Measurements from ENCODE around the gene HSBP1L1. TPM values are rescaled to one million over a fixed set of nuclear protein-coding genes. Genes with fewer than 3 reads are reported as not detected.

HSBP1L1 gene
- total RNA-seq, 2 donors from 2014 or later = 11.2 to 11.8 TPM

- Mint-ChIP-seq H3K27me3 (ENCODE audit: low read depth) (no peaks in the 10 kb centered on the region), H3K9me3 (no peaks in the 10 kb centered on the region), H3K4me3 (peak overlapping the region in 1 of 2 donors; percentile 64), H3K4me1 (ENCODE audit: low read depth) (peaks cover 35% of the 10 kb centered on the region), H3K27ac (no peak overlapping the region), H3K36me3 (ENCODE audit: insufficient read depth in 2 of 2) (peaks cover 4 to 20% of the 10 kb centered on the region in 2 donors)
- DNase-seq (no peak), ATAC-seq (replicated peaks in 1 of 2) (no peak)
These were observed 20.8 kb upstream of the HSBP1L1 start for GRCh38 chr18:79943608-79944125.

DNA sequence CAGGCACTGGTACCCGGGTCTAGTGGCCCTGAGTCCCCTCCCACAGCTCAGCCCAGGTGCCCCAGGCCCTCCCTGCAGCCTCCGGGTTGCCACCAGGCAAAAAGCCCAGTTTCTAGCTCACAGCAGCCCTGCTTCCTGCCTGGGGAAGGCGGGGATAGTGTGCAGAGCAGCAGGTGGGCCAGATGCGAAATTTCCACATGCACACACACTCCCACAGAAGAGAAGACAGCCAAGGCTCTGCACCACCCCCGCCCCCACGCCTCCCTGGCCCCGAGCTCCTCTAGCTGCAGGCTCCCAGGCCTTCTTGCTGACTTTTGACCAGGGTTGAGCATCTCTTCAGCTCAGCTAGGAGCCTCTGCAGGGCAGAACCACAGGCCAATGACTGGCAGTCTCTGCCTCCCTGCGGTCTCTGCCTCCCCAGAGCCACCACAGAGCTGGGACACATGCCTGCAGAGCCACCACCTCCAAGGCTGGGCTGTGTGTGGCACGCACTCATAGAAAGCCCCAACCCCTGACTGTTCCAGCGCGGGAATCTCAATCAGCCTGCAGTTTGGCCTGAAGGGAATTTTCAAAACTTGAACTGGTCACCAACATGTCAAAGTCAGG, 20.2 kb upstream of the HSBP1L1 start:
- peaks cover 41% of the 10 kb centered on the region for H3K4me1 Mint-ChIP-seq (ENCODE audit: low read depth)
- no peaks in the 10 kb centered on the region for H3K9me3 Mint-ChIP-seq
- peaks cover 5 to 16% of the 10 kb centered on the region in 2 donors for H3K36me3 Mint-ChIP-seq (ENCODE audit: insufficient read depth in 2 of 2)
- DNase-seq (peak; percentile 57 to 64), ATAC-seq (replicated peaks in 1 of 2) (peak; percentile 83 to 91)
- H3K4me3 Mint-ChIP-seq = peak overlapping the region; percentile 64 to 68
- H3K27ac Mint-ChIP-seq = peak overlapping the region; percentile 75
- H3K27me3 Mint-ChIP-seq (ENCODE audit: low read depth) = no peaks in the 10 kb centered on the region

DNA sequence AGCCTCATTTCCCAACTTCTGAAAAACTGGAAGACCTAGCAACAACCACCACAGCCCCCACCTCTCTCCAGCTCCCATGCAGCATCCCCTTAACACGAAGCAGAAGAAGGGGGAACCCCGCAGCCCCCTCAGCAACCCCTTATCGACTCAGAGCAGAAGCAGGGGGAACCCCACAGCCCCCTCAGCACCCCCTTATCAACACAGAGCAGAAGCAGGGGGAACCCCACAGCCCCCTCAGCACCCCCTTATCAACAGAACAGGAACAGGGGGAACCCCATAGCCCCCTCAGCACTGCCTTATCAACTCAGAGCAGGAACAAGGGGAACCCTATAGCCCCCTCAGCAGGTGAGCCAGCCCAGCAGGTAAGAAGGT, 19.7 kb upstream of the HSBP1L1 start:
- ATAC-seq (replicated peaks in 1 of 2) = peak; percentile 28 to 43
- Mint-ChIP-seq H3K27ac (peak overlapping the region; percentile 75), H3K4me1 (ENCODE audit: low read depth) (peaks cover 46% of the 10 kb centered on the region), H3K4me3 (peak overlapping the region; percentile 64 to 68), H3K36me3 (ENCODE audit: insufficient read depth in 2 of 2) (peaks cover 4 to 11% of the 10 kb centered on the region in 2 donors), H3K9me3 (no peaks in the 10 kb centered on the region), H3K27me3 (ENCODE audit: low read depth) (no peaks in the 10 kb centered on the region)
- DNase-seq = no peak

DNA sequence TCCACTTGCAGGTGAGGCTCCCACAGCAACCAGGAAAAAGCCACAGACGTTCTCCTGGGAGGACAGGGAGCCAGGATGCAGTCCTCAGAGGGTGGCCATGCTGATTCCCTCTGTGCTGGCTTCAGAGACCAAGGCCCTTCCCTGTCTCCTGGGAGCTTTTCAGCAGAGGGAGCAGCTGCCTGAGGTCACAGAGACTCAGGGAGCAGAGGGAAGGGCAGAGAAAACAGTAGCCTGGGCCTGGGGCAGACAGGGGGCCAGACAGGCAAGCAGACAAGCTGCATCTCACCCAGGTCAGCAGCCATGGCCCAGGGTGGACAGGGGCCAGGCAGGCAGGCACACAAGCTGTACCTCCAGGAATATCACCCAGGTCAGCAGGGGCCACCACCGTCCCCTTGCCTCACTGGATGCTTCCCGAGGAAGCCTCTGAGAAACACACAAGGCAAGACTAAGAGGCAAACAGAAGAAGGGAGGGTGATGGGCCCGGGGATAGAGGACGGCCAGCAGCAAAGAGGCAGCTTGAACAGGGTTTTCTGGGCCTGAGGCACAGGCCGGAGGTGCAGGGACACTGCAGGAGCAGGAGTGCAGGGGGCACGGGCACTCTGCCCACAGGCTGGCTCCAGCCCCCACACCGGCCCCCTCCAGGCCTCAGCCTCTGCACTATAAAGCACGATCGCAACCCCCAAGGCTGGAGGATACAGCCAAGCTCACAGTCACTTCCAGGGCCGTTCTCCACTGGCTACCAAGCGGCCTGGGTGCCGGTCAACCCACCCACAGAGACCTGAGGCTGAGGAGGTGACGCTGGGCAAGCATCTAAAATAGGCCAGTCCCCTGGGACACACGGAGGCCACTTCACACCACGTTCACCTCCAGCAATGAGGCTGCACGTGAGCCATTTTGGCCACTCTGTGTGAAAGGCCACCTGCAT, 19.1 kb upstream of the HSBP1L1 start:
- Mint-ChIP-seq H3K4me1 (ENCODE audit: low read depth) (peaks cover 52% of the 10 kb centered on the region), H3K36me3 (ENCODE audit: insufficient read depth in 2 of 2) (peaks cover 3 to 10% of the 10 kb centered on the region in 2 donors), H3K27ac (peak overlapping the region; percentile 68), H3K4me3 (peak overlapping the region in 1 of 2 donors; percentile 68), H3K9me3 (no peaks in the 10 kb centered on the region), H3K27me3 (ENCODE audit: low read depth) (no peaks in the 10 kb centered on the region)
- no peak for ATAC-seq (replicated peaks in 1 of 2)
- DNase-seq = no peak

DNA sequence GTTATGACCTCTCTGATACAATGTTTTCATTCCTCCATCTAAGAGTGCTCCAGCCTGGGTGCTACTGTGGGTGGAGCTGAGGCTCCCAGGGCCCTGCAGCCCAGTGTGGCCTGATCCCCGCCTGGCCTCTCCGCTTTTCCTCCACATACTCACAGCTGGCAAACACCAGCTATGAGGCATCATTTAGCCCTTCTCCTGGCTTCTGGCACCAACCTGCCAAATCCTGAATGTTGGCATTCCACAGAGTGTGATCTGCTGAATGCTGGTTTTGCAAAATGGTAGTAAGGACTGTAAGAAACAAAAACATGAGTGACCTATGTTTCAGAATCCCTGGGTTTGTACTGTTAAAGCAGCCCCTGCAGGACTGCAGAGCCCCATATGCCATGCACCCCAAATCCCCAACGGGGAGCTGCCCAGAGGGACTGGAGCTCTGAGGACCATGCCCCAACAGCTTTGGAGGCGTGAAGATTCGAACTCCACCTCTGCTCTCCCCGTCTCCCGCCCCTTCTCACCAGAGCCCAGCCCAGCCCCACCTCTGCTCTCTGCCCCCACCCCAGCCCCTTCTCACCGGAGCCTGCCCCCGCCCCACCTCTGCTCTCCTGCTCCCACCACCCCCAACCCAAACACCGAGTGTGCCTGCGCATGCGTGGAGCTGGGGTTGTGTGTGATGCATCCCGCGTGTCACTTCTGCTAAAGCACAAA, 17.2 kb upstream of the HSBP1L1 start:
- peaks cover 55% of the 10 kb centered on the region for H3K4me1 Mint-ChIP-seq (ENCODE audit: low read depth)
- H3K9me3 Mint-ChIP-seq = no peaks in the 10 kb centered on the region

DNA sequence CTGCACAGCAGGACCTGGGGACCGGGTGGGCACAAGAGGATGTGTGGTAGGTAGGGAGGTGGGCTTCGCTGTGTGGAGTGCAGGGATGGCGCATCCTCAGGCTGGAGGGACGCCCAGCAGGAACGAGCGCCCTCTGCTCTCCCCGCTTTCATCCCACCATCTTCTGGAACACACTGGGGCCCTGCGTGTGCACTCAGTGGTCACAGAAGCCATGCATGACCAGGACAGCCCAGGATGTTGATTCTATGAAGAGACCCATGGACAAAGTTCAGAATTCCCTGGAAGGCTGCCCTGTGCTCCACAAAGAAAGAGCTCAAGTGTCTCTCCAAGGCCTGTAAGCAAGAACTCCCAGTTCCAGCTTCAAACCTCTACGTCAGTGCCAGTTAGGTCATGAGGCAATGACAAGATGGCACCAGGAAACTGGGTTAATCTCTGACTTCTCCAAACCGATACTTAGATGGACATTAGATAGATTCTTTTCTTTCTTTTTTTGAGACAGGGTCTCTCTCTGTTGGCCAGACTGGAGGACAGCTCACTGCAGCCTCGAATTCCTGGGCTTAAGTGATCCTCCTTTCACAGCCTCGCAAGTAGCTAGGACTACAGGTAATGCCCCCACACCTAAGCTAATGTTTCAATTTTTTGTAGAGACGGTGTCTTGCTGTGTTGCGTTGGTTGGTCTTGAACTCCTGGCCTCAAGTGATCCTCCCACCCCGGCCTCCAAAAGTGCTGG, 16.4 kb upstream of the HSBP1L1 start:
- ATAC-seq (replicated peaks in 1 of 2) = no peak

More for the DNA sequence above, 17.2 kb upstream of the HSBP1L1 start:
- DNase-seq (no peak), ATAC-seq (replicated peaks in 1 of 2) (no peak)
- Mint-ChIP-seq H3K36me3 (ENCODE audit: insufficient read depth in 2 of 2) (peaks cover 3 to 6% of the 10 kb centered on the region in 2 donors), H3K4me3 (no peak overlapping the region), H3K27me3 (ENCODE audit: low read depth) (no peaks in the 10 kb centered on the region), H3K27ac (no peak overlapping the region)

GRCh38 chr18:79948719-79949411, 15.6 kb upstream of the HSBP1L1 start:
- ATAC-seq (replicated peaks in 1 of 2) (no peak), DNase-seq (no peak)
- Mint-ChIP-seq H3K27me3 (ENCODE audit: low read depth) (no peaks in the 10 kb centered on the region), H3K27ac (no peak overlapping the region), H3K36me3 (ENCODE audit: insufficient read depth in 2 of 2) (peaks cover 3% of the 10 kb centered on the region in 2 donors), H3K4me3 (peak overlapping the region; percentile 87 to 94), H3K4me1 (ENCODE audit: low read depth) (peaks cover 57% of the 10 kb centered on the region), H3K9me3 (no peaks in the 10 kb centered on the region)

More for the DNA sequence above, 16.4 kb upstream of the HSBP1L1 start:
- Mint-ChIP-seq H3K9me3 (no peaks in the 10 kb centered on the region), H3K4me3 (no peak overlapping the region), H3K36me3 (ENCODE audit: insufficient read depth in 2 of 2) (peaks cover 3% of the 10 kb centered on the region in 2 donors), H3K4me1 (ENCODE audit: low read depth) (peaks cover 55% of the 10 kb centered on the region), H3K27me3 (ENCODE audit: low read depth) (no peaks in the 10 kb centered on the region), H3K27ac (no peak overlapping the region)
- DNase-seq = no peak

- ATAC-seq (replicated peaks in 1 of 2) = no peak
- peaks cover 57% of the 10 kb centered on the region for H3K4me1 Mint-ChIP-seq (ENCODE audit: low read depth)
- no peaks in the 10 kb centered on the region for H3K9me3 Mint-ChIP-seq
- DNase-seq = no peak
- no peaks in the 10 kb centered on the region for H3K27me3 Mint-ChIP-seq (ENCODE audit: low read depth)
- peak overlapping the region; percentile 87 to 94 for H3K4me3 Mint-ChIP-seq
- H3K27ac Mint-ChIP-seq = peak overlapping the region; percentile 80
- H3K36me3 Mint-ChIP-seq (ENCODE audit: insufficient read depth in 2 of 2) = peaks cover 3% of the 10 kb centered on the region in 2 donors
These were observed 14.6 kb upstream of the HSBP1L1 start for GRCh38 chr18:79949697-79950487.

DNA sequence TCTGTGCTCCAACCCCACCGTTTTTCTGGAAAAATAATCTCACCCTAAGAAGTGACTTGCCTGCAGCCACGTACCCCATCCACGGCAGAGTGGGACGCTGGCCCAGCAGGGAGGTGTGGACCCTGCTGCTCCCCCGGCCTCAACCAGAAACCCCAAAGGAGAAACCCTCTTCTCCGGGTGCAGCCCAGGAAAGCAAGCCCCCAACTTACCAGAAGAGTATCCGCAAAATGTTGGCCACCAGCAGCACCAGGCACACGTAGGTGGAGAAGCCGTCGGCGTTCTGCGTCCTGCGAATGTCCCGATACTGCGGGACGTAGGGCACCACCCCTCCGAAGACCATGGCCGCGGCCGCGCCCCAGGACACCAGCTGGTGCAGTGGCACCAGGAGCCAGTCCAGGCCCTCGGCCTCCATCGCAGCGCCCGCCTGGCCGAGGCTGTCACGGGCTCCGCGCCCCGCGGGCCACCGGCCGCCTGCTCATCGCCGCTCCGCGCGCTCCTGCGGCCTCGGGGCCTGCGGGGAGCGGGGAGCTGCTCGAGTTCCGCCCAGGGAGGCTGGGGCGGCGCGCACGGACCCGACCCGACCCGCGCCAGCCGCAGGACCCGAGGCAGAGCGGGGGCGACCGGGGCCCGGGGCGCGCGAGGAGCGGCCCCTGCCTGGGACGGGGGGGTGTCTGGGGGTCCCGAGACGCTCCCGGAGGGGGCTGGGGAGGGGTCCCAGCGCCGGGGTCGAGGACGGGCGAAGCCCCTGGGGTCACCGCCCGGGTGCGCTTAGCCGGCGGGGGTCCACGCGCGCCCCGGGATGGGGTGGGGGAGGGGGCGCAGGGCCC, 13.7 kb upstream of the HSBP1L1 start:
- H3K27me3 Mint-ChIP-seq (ENCODE audit: low read depth) = no peaks in the 10 kb centered on the region
- ATAC-seq (replicated peaks in 1 of 2) = peak; percentile 38 to 39
- peaks cover 3% of the 10 kb centered on the region in 2 donors for H3K36me3 Mint-ChIP-seq (ENCODE audit: insufficient read depth in 2 of 2)
- H3K4me3 Mint-ChIP-seq = peak overlapping the region; percentile 87 to 94
- peak in 1 of 2 donors; percentile 60 for DNase-seq
- no peaks in the 10 kb centered on the region for H3K9me3 Mint-ChIP-seq
- H3K27ac Mint-ChIP-seq = peak overlapping the region; percentile 65
- peaks cover 57% of the 10 kb centered on the region for H3K4me1 Mint-ChIP-seq (ENCODE audit: low read depth)

DNA sequence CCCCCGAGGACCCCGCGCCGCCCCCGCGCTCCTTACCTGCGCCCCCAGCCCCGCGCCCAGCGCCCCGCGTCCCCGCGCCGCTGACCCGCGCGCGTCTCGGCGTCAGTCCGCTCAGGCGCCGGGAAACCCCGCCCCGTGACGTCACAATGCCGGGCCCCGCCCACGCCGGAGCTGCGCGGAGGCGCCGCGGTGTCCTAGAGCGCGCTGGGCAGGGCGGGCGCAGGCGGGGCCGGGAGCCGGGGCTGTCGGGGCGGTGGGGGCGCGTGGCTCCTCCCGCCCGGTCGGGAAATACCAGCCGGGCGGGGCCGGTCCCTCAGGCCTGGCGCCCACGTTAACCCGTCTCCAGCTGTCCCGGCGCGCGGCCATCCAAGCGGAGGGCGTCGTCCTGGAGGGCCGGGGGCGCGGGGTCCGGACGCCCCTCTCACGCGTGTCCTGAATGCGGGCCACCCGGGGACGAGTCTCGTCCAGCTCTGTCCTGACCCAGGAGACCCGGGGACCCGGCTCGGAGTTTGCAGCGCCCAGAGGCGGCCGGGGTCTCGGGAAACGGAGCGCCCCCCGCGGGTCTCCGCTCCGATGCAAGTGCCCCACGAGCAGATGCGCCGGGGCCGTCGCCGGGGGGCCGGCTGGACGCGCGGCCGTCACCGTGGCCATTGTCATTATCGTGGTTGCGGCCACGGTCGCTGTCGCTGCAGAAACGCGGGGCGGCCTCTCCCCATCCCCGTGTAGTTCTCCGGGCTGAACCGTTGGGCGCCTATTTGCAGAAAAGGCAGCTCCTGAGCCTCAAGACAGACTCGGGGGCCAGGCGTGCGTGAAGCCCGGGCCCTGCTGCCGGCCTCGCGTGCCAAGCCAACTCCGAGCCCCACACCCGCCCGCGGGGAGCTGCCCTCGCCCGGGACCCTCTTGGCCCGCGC, 12.6 kb upstream of the HSBP1L1 start, which contains the start of gene SLC66A2:
Gene SLC66A2 (minus strand): TSS at position 109 of the 911 bp plus-strand sequence. CDS start 727 bp downstream, outside the sequence.
- peak; percentile 85 to 87 for ATAC-seq (replicated peaks in 1 of 2)
- Mint-ChIP-seq H3K4me3 (peak within 1 kb of the TSS; percentile 87 to 94), H3K27ac (peak within 1 kb of the TSS; percentile 65), H3K27me3 (ENCODE audit: low read depth) (no peaks in the 10 kb centered on the region), H3K9me3 (no peaks in the 10 kb centered on the region), H3K4me1 (ENCODE audit: low read depth) (peaks cover 47% of the 10 kb centered on the region), H3K36me3 (ENCODE audit: insufficient read depth in 2 of 2) (peaks cover 3% of the 10 kb centered on the region in 2 donors)
- peak; percentile 94 to 98 for DNase-seq

All from activated T-cell treated with anti-CD3 and anti-CD28 coated beads, Interleukin-2, amount 50 U/mL, for 72 hours (primary cell).